Measurements from ENCODE around the gene IL2RA.
"Not testable (repeated sequence)": the region's sequence is repeated elsewhere in the genome, so short reads cannot be mapped to it uniquely, and the experiment has no call there.

Gene IL2RA

DNA sequence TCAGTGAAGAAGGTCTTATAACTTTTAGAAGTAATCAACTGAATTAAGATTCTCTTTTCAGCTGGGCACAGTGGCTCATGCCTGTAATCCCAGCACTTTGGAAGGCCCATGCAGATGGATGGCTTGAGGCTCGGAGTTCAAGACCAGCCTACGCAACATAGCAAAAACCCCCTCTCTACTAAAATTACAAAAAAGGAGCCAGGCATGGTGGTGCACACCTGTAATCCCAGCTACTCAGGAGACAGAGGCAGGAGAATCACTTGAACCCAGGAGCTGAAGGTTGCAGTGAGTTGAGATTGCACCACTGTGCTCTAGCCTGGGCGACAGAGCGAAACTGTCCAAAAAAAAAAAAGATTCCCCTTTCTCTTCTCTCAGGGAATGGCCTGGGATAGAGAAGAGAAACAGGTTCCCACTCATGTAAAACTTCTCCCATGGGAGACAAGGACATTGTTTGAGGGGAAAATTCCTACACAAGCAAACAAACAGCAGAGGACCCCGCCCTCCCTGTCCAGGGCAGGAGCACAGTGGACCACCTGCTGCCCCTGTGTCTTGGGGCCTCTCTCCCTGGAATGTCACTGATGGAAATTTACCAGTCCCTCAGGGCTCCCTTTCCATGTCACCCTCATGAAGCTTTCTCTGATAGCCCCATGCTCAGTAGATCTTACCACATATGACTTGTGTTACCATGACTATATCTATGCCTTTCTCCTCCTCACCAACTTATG is 5.6 kb downstream of the IL2RA start:
- DNase-seq, result no peak

DNA sequence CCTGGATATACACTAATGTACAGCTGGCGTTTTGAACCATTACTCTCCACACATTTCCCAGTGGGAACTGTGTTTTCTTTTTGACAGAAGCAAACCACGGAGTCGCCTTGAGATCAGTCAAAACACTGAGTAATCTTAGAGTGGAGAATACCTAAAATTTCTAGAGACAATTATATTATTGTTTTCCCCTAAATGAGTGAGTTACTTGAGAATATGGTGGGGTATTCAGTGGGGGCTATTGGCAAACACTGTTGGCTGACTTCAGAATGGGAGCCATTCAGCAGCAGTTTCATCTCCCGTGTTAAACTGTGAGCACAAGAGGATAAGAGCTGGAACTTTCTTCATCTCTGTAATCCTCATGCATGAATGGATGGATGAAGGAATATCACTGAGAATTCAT is 6.2 kb downstream of the IL2RA start:
- no peak for DNase-seq

DNA sequence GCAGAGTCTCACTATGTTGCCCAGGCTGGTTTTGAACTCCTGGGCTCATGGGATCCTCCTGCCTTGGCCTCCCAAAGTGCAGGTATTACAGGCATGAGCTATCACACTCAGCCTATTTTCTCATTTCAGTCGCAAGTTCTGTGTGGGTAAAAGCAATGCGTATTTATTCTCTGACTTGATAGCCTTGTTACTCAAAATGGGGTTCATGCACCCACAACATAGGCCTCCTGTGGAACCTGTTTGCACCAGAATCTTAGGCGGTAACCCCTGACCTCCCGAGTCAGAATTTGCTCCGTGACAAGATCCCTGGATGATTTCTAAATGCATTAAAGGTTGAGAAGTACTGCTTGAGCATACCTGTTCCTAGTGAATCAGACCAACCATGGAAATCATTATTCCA is 7.3 kb downstream of the IL2RA start:
- no peak for DNase-seq

DNA sequence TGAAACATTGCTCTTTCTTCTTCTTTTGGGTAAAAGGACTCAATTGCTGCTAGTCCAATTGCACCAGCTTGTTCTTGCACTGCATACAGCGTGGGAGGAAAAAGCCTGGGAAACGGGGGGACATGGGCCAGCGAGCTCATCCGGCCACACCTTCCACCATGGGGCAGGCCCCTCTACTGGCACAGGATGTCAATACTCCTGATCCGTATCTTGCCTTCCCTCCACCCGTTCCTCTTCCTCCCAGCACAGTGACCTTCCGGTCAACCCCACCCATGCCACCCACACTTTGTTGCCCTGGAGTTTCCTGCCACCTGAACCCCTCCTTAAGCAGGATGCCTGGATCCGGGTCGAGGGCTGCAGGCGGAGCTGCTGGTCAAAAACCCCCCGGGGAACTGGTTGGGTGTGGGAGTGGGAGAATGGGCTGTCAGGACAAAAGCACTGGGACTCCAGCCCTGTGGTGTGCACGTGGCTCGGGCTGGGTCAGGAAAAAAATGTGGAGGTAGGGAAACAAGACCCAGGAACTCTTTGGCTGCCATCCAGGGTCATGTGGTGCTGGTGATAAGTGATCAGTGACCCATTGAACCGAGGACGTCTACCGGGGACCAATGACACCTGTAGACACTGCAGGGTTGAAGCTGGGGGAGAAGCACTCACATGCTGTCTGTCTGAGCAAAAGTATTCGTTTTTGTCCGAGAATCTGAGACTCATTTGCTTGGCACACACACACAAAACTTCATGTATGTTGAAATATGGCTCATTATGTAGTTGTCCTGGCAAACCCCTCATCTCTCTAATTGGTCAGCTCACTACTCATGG is 8.1 kb downstream of the IL2RA start:
- DNase-seq, result no peak

DNA sequence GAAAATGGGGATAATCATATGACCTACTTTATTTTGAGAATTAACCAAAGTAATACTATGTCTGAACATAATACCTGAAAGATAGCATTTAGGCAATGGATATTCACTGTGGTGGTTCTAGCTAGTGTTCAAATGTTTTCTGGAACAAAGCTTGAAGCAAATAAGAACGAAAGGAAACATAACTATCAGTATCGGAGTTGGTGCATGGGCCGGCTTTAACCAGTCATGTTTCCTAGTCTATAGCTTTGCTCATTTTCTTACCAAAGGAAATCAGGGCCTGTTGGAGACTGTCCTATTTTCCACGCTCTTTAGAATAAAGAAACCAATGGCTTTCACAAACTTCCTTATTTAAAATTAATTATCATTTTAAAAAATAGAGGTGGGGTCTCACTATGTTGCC is 8.9 kb downstream of the IL2RA start:
- DNase-seq, result no peak

DNA sequence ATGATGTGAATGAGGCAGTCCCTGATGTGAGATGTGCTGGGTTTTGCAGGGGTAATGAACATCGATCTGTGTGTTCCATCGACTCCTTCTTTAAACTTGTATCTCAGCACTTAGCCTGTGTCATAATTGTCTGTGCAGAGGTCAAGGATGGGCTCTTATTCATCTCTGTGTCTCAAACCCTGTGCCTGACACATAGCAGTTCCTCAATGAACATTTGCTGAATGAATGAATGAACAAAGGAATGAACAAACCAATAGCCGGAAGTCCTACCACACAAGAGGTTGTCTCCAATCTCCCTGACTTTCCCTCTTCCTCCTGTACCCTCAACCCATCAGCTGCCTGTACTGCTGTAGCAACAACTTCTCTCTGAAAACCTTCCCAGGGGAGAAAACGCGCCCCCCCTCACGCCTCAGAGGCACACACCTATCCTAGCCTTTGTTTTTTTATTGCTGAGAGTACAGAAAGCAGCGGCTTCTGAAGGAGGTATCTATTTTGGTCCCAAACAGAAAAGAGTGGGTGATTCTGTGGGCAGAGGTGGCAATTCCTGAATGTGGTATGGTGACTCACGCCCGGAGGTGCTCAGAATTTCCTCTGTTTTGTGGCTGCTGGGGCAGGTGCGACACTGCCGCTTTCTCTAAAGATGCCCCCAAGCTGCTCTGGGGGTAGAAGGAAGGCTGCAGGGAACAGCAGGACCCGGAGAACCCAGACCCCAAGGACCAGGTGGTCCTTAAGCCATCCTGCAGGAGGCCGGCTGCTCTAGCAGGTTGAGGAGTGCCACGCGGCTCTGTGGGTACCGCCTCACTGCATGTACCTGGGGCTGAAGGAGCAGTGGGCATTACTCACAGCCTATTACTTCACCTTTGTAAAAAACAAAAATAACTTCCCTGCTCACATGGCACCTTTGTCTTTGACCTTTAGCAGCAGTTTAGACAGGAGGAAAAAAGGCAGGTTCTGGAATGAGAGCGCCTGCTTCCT is 9.6 kb downstream of the IL2RA start:
- DNase-seq, result peak; percentile 83

DNA sequence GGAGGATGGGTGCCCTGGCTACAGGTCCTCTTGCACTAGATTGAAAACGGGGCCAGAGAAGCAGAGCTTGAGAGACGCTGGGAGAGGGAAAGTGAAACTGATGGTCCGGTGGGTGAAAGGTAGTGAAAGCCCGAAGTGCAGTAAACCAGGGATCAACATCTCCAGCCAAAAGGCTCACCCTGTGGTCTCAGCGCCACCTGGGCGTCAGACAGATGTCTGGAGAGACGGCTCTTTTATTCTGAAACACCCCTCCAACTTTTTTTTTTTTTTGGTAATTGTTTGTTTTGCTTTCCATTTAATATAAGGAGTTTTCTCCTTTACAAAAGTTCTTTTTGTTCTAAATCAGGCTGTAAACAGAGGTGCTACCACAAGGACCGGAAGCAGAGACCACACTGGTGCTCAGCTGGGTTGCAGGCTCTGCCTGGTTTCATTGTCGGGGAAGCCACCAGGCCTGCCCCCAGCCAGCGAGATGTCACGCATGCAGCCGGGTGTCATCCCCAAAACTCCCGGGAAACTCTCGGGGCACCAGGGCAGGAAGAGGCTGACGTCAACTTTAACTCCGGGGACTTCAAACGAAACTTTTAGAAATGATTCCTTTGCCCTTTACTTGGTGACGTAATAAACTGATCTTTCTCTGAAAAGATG is 11.2 kb downstream of the IL2RA start:
- DNase-seq, result peak; percentile 94

DNA sequence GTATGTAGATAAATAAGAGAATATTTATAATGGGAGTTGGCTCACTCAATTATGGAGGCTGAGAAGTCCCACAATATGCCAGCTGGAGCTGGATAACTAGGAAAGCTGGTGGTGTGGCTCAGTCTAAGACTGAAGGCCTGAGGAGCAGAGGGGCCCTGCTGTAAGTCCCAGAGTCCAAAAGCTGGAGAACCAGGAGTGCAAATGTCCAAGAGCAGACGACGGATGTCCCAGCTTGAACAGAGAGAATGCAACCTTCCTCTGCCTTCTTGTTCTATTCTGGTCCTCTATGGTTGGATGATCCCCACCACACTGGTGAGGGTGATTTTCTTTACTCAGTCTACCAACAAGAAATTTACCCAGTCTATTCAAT is 13.2 kb downstream of the IL2RA start:
- no peak for DNase-seq

DNA sequence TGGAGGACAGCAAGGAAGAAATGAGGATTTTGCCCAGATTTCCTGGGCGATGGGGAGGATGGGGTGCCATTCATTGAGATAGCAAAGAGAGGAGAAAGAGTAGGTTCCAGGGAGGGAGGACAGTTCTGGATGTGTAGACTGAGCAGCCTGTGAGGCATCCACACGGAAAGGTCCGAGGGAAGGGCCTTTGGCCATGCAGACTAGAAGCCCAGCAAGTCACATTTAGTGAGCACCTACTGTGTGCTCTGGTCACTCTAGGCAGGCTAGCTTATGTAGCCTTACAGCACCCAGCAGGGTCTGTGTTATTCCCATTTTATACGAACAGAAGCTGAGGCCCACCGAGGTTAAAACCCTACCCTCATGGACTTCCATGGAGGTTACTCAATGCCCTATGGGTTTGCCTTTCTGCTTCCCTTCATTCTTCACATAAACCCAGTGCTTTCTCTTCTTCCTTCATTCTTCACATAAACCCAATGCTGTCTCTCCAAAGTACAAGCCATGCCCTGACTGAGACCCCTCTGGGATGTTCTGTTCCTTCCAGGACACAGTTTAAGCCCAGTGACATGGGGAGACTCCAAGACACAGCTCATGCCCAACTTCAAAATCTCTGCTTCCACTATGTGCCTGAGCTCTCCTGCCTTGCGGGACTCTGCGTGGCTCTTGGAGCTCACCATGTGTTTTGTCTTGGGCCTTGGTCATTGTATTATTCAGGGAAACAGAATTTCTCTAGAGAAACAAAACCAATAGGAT is 13.7 kb downstream of the IL2RA start:
- no peak for DNase-seq

DNA sequence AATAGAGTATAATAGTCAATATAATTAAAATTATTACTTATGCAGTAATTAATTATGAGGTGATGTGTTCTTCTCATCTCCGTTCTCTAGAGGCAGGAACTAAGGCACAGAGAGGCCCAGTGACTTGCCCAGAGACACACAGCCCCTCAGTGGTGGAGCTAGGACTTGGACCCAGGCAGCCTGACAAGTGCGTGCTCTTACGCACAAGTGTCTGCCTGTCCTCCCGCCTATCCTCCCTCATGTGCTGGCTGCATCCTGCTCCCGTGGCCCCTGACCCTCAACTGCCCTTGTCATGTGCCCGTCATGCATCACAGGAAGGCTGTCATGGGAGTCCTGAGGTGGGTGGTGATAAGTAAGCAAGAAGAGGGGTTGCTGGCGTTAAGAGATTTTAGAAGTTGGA is 14.3 kb downstream of the IL2RA start:
- DNase-seq, result no peak

DNA sequence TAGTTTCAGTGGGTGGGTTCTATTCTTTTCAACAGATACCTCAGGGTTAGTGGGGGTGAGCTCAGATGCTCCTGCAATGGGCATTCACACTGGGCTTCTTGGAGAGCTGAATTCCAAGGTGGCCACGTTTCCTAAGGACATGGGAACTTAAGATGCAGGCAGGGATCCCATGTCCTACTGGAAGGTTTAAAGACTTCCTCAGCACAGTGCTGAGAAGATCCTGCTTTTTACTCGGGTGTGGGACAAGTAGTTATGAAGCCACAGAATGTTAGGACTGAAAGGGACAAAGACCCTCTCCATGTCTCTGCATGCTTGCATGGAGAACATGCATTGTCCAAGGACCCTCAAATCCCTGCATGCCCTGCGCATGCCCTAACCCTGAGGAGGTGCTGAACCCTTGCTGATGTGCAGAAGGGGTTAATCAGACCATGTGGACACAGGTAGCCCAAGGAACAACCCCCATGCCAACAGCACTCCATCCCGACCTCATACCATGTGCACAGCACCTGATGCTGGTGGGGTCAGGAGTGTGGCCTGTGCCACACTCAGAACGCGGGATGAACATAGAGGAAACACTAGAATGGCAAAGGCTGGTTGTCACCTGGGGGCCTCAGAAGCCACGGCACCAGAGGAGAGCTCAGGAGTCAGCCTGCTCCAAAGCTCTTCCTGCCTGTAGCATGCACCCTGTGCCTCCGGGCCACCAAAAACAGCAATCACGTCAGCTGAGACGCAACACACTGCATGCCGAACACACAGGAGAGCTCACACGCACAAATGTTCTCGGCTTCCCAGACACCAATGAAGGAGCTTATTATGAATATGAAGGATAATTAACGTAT is 15.2 kb downstream of the IL2RA start:
- DNase-seq, result no peak

DNA sequence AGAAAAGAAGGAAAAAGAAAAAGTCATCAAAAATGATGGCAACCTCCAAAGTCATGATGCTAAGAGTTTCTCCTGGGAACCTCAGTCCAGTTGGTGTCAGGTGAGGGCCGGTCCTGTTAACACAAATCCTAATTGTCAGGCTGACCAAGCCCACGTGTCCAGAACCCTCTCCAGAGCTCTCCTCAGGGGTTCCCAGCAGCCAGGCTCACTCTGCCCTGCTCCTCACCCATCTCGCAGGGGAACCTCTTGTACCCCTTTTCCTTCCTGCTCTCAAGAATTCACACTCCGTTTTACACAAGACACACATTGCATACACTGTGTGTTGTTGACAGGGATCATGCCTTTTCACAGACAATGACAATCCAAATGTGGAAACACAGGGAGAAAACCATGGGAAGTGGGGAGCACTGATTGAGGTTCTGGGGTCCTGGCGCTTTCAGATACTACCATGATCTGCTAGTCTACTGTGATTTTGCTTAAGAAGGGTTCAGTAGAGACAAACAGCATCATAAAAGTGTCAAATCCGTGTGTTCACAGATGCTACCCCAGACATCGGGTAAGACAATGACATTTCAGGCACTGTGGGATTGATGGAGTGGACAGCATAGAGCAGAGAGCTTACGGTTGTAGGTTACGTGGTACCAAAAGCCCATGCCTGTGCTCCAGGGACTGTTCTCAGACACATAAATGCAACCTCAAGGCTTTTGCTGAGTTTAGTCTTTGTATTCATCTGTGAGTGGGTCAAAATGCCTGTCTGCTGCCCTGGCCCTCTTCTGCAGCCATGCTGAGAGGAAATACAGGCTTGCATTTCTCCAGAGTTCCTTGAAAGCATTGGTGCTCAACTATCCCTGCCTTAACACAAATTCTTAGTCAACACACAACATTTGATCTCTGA is 16.0 kb downstream of the IL2RA start:
- no peak for DNase-seq

DNA sequence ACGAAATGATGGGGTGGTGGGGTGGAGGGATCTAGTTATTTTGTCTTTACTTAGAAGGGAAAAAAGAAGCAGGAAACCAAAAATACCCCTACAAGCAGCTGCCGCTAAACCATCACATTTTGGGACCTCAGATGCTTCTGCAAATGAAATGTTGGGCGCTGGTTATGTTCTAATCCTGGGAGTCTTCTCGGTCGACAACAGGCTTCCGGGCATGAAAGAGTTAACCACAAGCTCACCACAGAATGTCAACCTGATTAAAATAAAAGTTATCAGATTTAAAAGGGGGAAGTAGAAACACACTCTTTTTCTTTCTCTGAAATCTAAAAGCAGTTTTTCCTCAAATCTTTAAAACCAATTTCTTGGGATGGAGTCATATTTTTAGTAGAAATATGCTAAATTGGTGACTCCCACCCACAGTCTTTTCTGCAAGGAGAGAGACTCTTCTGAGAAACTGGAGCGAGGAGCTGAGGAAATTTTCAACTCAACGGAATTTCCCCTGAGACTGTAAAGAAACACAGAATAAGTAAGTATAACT is 16.8 kb downstream of the IL2RA start:
- DNase-seq, result no peak

DNA sequence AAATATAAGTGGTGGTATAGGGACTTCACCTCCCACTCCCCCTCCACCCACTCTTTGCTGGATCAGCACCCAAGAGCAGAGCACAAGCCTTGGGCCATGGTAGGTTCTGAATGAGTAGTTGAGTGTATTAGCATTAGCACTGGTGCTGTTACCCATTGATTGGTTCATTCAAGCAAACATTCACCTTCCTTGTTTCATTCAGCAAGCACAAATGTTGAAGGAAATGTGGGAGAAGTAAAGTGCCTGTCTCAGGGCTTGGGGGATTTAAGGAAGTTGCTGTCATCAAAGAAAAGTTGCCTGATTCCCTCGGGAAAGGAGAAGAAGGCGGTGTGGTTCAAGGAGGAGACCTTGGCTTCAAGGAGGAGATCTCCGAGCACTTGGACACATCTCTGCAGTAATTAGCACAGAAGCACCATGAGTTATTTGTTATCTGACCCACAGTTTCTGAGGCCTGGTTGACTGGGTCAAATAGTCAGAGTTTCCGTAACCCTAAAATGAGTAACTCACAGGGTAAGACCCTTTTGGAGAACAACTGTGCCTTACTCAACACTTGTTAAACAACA is 17.3 kb downstream of the IL2RA start:
- DNase-seq, result no peak

DNA sequence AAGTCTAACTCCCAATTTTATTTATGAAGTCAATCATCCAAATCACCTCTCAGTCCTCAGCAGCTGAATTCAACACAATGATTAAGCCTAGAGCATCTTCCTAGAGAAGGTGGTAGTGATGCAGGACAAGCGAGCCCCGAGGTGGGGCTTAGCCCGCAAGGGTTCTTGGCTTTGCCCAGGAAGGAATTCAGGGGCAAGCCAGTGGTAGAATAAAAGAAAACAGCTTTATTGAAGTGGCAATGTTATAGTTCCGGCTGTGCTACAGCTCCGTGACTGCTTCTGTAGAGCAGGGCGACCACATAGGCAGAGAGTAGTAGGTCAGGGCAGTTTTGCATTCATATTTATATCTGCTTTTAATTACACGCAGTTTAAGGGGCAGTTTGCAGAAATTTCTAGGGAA is 18.1 kb downstream of the IL2RA start:
- no peak for DNase-seq

DNA sequence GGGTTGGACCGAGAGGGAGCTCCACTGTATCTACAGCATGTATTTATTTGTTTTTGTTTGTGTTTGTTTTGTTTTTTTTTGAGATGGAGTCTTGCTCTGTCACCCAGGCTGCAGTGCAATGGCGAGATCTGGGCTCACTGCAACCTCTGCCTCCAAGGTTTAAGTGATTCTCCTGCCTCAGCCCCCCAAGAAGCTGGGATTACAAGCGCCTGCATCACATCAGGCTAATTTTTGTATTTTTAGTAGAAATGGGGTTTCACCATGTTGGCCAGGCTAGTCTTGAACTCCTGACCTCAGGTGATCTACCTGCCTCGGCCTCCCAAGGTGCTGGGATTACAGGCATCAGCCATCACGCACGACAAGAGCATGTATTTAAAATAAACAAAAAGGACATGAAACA is 18.8 kb downstream of the IL2RA start:
- not testable (repeated sequence) for DNase-seq

DNA sequence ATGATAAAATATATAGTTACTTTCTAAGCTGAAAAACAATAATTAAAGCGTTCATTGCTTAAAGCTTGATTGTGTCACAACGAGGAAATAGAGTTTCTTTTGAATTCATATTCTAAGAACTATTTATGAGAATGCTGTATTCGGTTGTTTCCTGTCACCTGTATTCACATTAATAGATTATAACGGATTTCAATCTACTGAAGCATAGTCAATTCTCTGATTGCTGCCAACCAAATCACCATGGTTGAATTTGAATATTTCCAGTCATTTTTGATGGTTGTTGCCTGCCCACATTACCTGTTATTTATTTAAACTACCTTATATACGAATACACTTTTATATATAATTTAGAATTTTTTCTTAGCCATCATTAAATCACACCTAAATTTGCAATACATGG is 22.0 kb downstream of the IL2RA start:
- DNase-seq, result no peak

DNA sequence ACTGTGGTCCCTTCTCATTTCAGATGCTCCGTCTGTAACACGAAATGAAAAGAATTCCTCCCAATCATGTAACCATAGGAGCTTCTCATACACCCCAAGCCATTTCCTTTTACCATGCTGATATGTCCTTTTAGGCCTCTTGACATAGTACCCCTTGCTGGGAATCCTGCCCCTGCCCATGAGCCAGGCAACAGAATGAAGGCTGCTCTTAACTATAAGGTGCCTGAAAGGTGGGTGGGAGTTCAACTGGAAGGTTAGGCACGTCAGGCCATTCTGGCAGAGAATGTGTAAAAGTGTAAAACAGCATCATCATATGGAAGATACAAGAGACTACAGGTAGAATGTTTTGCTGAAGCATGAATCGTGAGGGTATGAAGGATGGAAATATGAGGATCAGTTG is 22.5 kb downstream of the IL2RA start:
- no peak for DNase-seq

DNA sequence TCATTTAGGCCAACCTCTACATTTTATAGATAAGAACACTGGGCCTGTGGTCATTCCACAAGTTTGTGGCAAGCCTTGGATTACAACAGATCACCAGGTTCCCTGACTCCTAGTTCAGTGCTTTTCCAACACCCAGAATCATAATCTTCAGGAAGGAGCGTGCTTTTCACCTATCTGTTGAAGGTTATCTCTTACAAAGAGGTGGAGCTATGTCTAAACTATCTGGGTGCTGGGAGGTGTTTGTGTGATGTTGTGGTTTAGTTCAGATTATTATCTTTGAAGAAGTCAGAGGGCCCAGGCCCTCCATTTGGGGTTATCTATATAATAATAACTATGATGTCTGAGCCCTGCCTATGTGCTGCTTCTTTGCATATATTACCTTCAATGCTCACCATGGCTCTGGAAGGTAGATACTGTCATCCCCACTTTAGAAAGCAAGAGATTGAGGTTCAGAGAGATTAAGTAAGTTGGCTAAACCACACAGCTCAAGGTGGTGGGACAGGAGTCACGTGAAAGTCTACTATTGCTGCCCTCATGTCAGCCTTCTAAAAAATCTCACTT is 24.0 kb downstream of the IL2RA start:
- DNase-seq, result peak; percentile 62

Measured in CD4-positive, alpha-beta T cell treated with Interleukin-10 for 1 hour (primary cell).